Psoas muscle (tissue), 8 donors: ENCODE data around the gene TMEM200C. TPM values are rescaled to one million over a fixed set of nuclear protein-coding genes. Genes with fewer than 3 reads are reported as not detected.

Experiments used
- ATAC-seq, 4 donors: fragments of 200-7000 bp; cut with Tn5 transposase; one replicate each; pipeline ENCODE4 v1.9.1; 2020; ENCODE audit warnings: moderate library complexity in 3 of 4, mild to moderate bottlenecking in 2 of 4
- DNase-seq, 2 donors: peaks; one replicate each; pipeline ENCODE4 v3.0.0-alpha.2; 2020
- H3K27ac ChIP-seq: fragments of 200-600 bp; one replicate; pipeline ENCODE4 v1.8.0; 2022
- H3K27me3 ChIP-seq, 3 donors: fragments of 200-600 bp in 1 of 3; one replicate each; pipeline versions ENCODE4 v1.6.1 to v1.8.0; 2013 to 2022; ENCODE audit warnings: low read length in 2 of 3, mild to moderate bottlenecking in 2 of 3, moderate library complexity in 1 of 3; ENCODE audit not compliant: insufficient read depth in 3 of 3
- H3K36me3 ChIP-seq, 2 donors: fragments of 200-600 bp in 1 of 2; one replicate each; pipeline versions ENCODE4 v1.6.1 to v1.8.0; 2013 to 2022; ENCODE audit warnings: low read depth in 1 of 2, mild to moderate bottlenecking in 1 of 2, moderate library complexity in 1 of 2; ENCODE audit not compliant: insufficient read depth in 1 of 2
- H3K4me1 ChIP-seq: fragments of 200-600 bp; one replicate; pipeline ENCODE4 v1.8.0; 2022
- H3K4me3 ChIP-seq: fragments of 200-600 bp; one replicate; pipeline ENCODE4 v1.8.0; 2022; ENCODE audit warnings: mild to moderate bottlenecking
- H3K9me3 ChIP-seq: fragments of 200-600 bp; one replicate; pipeline ENCODE4 v1.8.0; 2022
- CTCF ChIP-seq: fragments of 200-600 bp; IDR thresholded peaks from one replicate; pipeline ENCODE4 v1.8.0; 2022; ENCODE audit warnings: antibody characterized with exemption
- whole genome bisulfite sequencing, 3 donors: extraction: QIAGEN DNeasy Blood & Tissue Kit; methylation state at CpG; one replicate each; pipeline versions ENCODE4 v1.1.6 to v1.1.7; 2013; 5-methylcytosine and 5-hydroxymethylcytosine counted together
- intact Hi-C, 2 donors: fragments of 100-400 bp; cut with DNase I; formaldehyde crosslinking; loops; one replicate each; pipeline versions ENCODE4 v1.11.0 to v1.14.2; 2022
- polyA plus RNA-seq, 3 donors: library from polyadenylated mRNA; stranded (reverse); fragments of 200-250 nt; gene quantifications; one replicate each; pipeline ENCODE4 v1.2.3, GENCODE V29; 2013
- total RNA-seq, 4 donors: library from RNA; stranded (reverse); fragmentation: NEBNext Ultra II Directional in 2 of 4; extraction: Animal tissue kit (Norgen Biotek cat#: 25700) in 2 of 4; gene quantifications; one replicate each; pipeline versions ENCODE4 v1.2.1 to v1.2.4, GENCODE V29; 2021 to 2023
- donor health status: healthy with polysubstance abuse.
- donor health status: DM: no; HTN: no; CAD: no; lungs with moderate emphysema.
- donor health status: Bipolar disorder and iron deficiency.
- donor health status: healthy.
- donor health status: DM: yes; HTN: yes; CAD: no.
- donor health status: DM: no; HTN: no; CAD: no.
- donor health status: DM: no; HTN: no; CAD: no.
- donor health status: DM: yes; HTN: yes; CAD: no.

Gene TMEM200C
- total and polyA plus RNA-seq, 7 donors, result under 0.01 to 0.15 (median 0.04) TPM; not detected in 2

- Histone ChIP-seq H3K9me3 (no peaks in the 10 kb centered on the region), H3K27ac (no peak overlapping the region), H3K36me3 (no peaks in the 10 kb centered on the region), H3K4me1 (peaks cover 4% of the 10 kb centered on the region), H3K27me3 (peaks cover 13 to 94% (median 25%) of the 10 kb centered on the region in 3 donors), H3K4me3 (no peak overlapping the region)
- no peak for TF ChIP-seq CTCF
- ATAC-seq, result no peak
- intact Hi-C loops, result loop anchor here in 1 of 2 donors (10.0 kb wide), 1 partner anchor 817 kb away; no protein-coding TSS in a partner anchor
- no peak for DNase-seq
- 82 to 90% (median 89%) methylated on average over 15 of the region's 15 CpGs for WGBS, 3 donors
These were observed 3.5 kb downstream of the TMEM200C start for GRCh38 chr18:5891854-5892215.

- Histone ChIP-seq H3K4me3 (peak overlapping the region; percentile 65), H3K4me1 (peaks cover 4% of the 10 kb centered on the region), H3K27ac (no peak overlapping the region), H3K36me3 (no peaks in the 10 kb centered on the region), H3K9me3 (no peaks in the 10 kb centered on the region), H3K27me3 (peaks cover 13 to 90% (median 25%) of the 10 kb centered on the region in 3 donors)
- TF ChIP-seq CTCF, result no peak
- intact Hi-C loops, result loop anchor here in 1 of 2 donors (10.0 kb wide), 1 partner anchor 817 kb away; no protein-coding TSS in a partner anchor
- DNase-seq, result peak in 1 of 2 donors; percentile 42
- no peak for ATAC-seq
- 23 to 30% (median 27%) methylated on average over 61 to 69 of the region's 70 CpGs for whole genome bisulfite sequencing, 3 donors
These were observed 4.0 kb downstream of the TMEM200C start for GRCh38 chr18:5891184-5891853.

- no peaks in the 10 kb centered on the region for H3K36me3 ChIP-seq
- H3K27ac ChIP-seq, result no peak overlapping the region
- 4 to 5% (median 5%) methylated on average over 69 to 106 of the region's 106 CpGs for WGBS, 3 donors
- intact Hi-C loops, result loop anchor here in 1 of 2 donors (10.0 kb wide), 1 partner anchor 816 kb away; no protein-coding TSS in a partner anchor
- peak overlapping the region; percentile 65 for H3K4me3 ChIP-seq
- peak; percentile 62 for TF ChIP-seq CTCF
- peak; percentile 80 to 92 (median 88) for ATAC-seq
- H3K9me3 ChIP-seq, result no peaks in the 10 kb centered on the region
- H3K27me3 ChIP-seq, result peaks cover 13 to 83% (median 25%) of the 10 kb centered on the region in 3 donors
- peak; percentile 46 to 59 for DNase-seq
- peaks cover 4% of the 10 kb centered on the region for H3K4me1 ChIP-seq
These were observed 4.8 kb downstream of the TMEM200C start for GRCh38 chr18:5890331-5891183.

- peaks cover 2 to 31% (median 18%) of the 10 kb centered on the region in 3 donors for H3K27me3 ChIP-seq
- H3K36me3 ChIP-seq, result no peaks in the 10 kb centered on the region
- WGBS, 3 donors, result 73 to 76% (median 75%) methylated on average over 2 of the region's 2 CpGs
- H3K4me3 ChIP-seq, result no peak overlapping the region
- H3K27ac ChIP-seq, result no peak overlapping the region
- H3K4me1 ChIP-seq, result no peaks in the 10 kb centered on the region
- no peak for DNase-seq
- ATAC-seq, result no peak
- TF ChIP-seq CTCF, result no peak
- no peaks in the 10 kb centered on the region for H3K9me3 ChIP-seq
- intact Hi-C loops, result no loop called here
These were observed 10.0 kb downstream of the TMEM200C start for GRCh38 chr18:5885361-5885760.
